GM18507 (cell line): Measurements from ENCODE around the gene CDKAL1.
"Not testable (repeated sequence)": the region's sequence is repeated elsewhere in the genome, so short reads cannot be mapped to it uniquely, and the experiment has no call there.

Experiments used
- DNase-seq: peaks from one replicate; pipeline ENCODE4 v3.0.0; 2011; ENCODE audit warnings: low read depth; ENCODE audit not compliant: insufficient read length; ENCODE audit errors: extremely low spot score
- FAIRE-seq: peaks from 2 replicates; lab custom pipeline; 2011; peaks lifted over from hg19 to GRCh38; lab: Jason Lieb, UNC

The CDKAL1 gene

DNA sequence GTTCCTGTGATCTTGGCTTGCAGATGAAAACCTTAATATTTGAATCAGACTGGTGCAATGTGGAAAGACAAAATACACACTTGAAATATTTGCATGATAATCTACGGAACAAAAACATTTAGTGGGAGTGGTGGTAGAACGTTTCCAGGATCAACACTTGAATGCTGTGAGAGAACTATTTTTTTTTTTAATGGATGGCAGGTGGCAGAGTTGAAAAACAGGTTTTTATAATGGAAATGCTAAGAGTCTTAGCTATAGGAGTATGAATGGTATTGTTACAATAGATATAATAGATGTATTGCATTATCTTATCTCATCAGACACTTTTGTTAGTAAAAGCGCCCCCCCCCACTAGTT is 49.2 kb downstream of the CDKAL1 start:
- no peak for DNase-seq
- FAIRE-seq = no peak

DNA sequence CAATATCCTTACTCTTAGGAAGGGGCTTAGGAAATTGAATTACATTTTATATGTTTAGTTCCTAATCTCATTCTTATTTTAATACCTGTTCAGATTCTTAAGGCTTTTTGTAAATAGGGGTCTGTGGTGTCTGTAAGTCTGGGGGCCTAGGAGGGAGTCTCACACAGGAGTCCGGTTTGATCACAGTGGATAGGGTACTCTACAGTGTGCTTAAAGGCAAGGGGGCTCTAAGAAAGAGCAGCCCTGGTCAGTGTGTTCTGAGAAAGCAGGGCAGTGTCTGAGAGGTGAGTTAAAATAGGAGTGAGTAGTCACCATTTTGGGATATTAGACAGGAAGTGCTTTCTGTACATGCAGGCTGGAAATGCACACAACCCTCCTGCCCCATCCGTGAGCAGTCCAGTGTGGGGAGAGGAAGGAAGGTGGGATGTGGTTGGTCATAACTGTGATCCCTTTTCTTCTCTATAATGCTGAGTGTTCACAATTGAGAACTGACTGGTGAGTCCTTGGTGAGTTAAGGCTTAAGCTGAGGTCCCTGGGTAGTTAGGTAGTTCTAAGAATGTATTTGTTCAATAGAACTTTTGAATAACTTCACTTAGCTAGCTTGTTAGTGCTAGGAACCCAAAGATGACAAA is 50.0 kb downstream of the CDKAL1 start:
- FAIRE-seq (no peak), DNase-seq (no peak)

DNA sequence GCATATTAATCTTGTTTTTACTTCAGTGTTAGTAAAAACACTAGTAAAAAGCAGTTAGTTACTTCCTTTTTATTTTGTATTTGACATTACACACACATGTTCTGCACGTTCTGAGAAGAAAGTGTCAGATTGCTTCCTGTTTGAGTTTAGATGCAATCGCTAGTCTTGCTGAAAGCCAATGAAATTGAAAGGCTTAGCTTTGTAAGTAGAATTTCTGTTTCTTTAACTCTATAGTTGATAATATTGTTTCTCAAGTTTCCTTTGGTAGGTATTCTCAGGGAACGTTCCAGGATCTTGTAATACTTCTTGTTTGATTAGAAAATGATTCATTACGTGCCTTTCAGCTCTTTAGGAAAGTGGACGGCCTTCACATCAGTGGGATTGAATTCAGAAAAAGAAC is 55.0 kb downstream of the CDKAL1 start:
- DNase-seq = no peak
- no peak for FAIRE-seq

DNA sequence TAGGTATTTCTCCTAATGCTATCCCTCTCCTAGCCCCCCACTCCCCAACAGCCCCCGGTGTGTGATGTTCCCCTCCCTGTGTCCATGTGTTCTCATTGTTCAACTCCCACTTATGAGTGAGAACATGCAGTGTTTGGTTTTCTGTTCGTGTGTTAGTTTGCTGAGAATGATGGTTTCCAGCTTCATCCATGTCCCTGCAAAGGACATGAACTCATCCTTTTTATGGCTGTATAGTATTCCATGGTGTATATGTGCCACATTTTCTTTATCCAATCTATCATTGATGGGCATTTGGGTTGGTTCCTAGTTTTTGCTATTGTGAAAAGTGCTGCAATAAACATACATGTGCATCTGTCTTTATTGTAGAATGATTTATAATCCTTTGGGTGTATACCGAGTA is 56.2 kb downstream of the CDKAL1 start:
- DNase-seq, FAIRE-seq: not testable (repeated sequence)

DNA sequence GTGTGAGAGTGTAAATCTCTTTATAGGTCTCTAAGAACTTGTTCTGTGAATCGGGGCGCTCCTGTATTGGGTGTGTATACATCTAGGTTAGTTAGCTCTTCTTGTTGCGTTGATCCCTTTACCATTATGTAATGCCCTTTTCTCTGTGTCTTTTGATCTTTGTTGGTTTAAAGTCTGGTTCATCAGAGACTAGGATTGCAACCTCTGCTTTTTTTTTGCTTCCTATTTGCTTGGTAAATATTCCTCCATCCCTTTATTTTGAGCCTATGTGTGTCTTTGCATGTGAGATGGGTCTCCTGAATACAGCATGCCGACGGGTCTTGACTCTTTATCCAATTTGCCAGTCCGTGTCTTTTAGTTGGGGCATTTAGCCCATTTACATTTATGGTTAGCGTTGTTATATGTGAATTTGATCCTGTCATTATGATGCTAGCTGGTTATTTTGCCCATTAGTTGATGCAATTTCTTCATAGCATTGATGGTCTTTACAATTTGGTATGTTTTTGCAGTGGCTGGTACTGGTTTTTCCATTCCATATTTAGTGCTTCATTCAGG is 60.1 kb downstream of the CDKAL1 start:
- FAIRE-seq, DNase-seq: not testable (repeated sequence)

DNA sequence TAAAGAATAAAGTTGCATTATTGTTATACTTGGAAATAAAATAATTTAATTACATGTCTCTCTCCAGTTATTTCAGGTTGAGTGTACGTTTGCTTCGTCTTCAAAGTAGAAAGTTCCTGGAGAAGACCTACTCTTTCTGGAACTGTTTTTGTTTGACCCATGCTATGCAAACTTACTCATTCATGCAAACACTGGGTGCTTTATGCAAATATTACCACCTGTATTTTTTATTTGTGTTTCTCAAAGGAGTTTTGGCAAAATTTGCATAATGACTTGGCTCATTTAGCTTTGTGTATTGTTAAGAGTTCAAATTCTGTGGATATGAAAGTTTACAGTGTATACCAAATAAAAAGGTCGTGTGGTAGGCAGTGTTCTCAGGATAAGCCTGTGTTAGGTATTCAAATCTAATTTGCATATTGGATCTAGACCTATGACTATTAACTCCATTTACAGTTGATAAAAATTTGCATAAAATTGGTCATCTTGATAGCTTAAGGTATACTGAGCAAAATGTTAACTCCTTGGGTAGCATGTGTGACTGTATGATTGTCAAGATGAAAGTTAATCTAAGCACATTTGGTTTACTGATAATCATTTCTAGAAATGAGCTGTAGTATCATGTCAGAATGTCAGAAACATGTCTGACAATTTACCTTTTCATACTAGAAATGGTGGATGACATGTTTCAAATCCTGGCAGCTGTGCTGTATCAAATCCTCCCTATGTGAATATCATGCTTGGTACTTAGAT is 65.2 kb downstream of the CDKAL1 start:
- FAIRE-seq = no peak

DNA sequence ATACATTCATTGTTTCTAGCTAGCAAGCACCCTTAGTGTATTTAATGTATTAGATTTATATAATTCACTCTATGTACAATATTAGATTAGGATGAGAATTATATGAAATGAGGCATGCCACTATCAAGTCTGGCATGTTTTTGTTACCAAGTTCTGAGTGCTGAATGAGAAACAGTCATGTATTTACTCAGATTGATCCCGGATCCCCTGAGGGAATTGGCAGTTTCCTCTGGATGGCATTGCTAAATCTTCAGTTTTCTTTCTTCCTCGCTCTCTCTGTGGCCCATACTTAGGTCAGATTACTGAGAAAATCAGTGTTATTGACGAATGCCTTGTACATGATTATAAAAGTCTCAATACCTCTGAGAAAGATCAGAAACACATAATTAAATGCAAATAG is 66.6 kb downstream of the CDKAL1 start:
- no peak for DNase-seq
- no peak for FAIRE-seq

More for the DNA sequence above, 65.2 kb downstream of the CDKAL1 start:
- no peak for DNase-seq

DNA sequence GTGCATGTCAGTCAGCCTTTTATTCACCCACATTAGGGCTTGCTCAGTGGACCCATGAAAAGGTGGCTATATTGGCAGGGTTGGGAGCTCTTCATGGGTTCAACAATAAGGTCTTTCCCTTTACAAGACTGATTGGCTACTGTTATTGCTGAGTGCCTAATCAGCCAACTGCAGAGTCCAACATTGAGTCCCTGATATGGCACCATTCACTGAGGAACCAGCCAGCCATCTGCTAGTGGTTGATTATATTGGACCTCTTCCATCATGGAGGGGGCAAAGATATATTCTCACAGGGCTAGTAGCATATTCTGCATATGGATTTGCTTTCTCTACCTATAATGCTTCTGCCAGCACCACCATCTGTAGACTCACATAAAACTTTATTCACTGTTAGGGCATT is 69.9 kb downstream of the CDKAL1 start:
- FAIRE-seq = no peak
- DNase-seq = no peak

DNA sequence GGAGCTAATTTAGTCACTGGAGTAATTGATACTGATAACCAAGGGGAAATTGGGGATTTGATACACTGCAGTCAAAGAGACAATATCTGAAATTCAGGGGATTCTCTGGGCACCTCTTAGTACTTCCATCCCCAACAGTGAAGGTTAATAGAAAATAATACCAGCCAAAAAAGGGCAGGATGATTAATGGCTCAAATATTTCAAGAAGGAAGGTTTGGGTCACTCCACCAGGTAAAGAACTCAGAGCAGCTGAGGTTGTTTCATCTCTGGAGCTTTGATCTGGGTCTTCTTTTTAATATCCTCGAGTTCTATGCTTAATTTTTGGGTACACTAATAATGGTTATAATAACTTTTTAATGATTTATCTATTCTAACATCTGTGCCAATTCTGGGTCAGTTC is 70.8 kb downstream of the CDKAL1 start:
- no peak for FAIRE-seq

DNA sequence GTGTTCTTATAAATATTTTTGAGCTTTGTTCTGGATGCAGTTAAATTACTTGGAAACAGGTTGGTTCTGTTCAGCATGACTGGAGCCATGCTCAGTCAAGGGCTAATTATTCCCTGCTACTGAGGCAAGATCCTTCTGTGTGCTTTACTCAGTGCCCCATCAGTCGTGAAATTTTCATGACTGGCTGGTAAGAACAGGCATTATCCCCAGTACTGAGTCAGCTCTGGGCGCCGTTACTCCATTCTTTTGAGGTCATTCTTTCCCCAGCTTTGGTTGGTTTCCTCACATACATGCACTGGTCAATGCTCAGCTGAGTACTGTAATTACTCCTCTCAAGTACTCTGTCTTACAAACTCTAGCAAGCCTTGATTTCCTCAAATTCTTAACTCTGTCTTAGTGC is 71.3 kb downstream of the CDKAL1 start:
- FAIRE-seq (no peak), DNase-seq (no peak)

More for the DNA sequence above, 70.8 kb downstream of the CDKAL1 start:
- no peak for DNase-seq

DNA sequence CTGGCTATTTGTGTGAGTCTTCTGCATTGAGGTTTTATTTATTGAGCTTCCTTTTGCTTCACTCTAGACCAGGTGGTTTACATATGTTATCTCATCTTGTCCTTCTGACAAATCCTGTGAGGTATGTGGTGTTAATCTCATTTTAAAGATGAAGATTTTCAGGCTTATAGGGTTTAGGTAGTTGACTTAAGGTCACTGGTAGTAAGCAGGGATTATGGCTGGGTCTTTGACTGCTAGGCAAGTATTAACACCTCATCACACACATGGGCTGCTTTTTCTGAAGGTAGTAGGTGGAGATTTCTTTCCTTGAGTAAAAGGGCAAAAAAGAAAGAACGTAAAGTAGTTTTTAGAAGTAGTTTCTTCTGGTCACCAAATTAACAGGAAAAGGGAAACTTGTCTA is 72.6 kb downstream of the CDKAL1 start:
- FAIRE-seq (no peak), DNase-seq (no peak)

DNA sequence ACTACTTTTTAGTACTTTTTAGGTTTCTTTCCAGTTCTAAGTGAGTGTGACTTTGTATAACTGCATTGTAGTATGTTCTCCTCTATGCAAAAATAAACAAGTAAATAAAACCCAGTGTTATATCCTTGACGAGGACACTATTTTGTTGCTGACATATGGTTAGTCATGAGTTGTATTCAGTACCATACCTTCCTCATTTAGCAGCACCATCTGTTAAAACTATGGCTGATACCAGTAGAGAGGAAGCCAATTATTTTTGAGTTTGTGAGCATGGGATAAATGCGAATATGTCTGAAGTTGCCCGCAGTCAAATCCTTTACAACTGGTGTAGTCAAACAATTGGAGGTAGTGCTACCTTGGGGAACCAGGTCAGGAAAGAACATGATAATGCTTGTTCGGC is 74.1 kb downstream of the CDKAL1 start:
- DNase-seq = no peak
- no peak for FAIRE-seq

DNA sequence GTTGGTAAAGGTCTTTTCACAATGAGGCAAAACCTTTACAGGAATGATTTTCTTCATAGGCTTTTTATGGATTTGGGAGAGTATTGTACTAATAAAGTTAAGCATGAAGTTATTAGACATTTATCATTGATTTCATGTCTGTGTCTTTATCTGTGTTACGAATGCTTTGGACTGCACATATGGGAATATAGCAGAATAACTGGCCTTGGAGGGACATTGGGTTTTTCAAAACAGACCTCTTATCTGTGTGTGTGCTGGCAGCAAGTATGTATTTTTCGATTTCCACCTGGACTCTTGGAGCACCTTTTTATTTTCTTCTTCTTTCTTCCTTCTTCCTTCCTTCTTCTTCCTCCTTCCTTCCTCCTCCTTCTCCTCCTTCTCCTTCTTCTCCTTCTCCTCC is 74.6 kb downstream of the CDKAL1 start:
- DNase-seq = no peak
- no peak for FAIRE-seq

DNA sequence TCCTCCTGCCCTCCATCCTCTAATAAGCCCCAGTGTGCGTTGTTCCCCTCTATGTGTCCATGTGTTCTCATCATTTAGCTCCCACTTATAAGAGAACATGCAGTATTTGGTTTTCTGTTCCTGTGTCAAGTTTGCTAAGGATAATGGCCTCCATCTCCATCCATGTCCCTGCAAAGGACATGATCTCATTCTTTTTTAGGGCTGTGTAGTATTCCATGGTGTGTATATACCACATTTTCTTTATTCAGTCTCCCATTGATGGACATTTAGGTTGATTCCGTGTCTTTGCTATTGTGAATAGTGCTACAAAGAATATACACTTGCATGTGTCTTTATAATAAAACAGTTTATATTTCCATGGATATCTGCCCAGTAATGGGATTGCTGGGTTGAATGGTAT is 75.7 kb downstream of the CDKAL1 start:
- not testable (repeated sequence) for DNase-seq, FAIRE-seq

DNA sequence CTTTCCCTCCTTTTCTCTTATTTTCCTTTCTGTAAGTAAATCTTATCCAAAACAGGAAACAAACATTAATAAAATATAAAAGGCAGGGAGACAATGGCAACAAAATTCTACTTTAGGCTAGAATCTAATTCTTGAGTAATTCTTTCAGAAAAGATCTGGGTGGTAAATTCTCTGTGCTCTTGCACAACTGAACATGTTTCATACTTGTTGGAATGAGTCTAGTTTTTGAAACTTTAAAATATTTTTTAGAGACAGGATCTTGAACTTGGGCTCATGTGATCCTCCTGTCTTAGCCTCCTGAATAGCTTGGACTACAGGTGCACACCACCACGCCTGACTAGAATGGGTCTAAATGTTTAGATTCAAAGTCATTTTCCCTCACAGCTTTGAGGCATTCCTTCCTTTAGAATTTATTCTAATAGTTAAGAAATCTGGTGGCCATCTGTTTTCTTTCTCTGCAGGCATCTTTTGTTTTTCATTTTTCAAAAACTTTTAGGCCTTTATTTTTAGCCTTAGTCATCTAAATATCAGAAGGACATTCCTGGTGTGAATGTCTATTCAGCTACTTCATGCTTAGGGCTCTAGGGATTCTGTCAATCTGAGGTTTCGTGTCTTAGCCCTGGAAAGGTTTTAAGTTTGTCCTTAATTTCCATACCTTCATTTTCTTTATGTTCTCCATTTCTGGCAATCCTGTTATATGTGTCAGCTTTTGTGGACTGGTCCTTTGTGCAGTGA is 76.5 kb downstream of the CDKAL1 start:
- FAIRE-seq (no peak), DNase-seq (no peak)

DNA sequence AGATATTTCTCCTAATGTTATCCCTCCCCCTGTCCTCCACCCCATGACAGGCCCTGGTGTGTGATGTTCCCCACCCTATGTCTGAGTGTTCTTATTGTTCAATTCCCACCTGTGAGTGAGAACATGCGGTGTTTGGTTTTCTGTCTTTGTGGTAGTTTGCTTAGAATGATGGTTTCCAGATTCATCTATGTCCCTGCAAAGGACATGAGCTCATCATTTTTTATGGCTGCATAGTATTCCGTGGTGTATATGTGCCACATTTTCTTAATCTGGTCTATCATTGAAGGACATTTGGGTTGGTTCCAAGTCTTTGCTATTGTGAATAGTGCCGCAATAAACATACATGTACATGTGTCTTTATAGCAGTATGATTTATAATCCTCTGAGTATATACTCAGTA is 83.3 kb downstream of the CDKAL1 start:
- FAIRE-seq, DNase-seq: not testable (repeated sequence)

DNA sequence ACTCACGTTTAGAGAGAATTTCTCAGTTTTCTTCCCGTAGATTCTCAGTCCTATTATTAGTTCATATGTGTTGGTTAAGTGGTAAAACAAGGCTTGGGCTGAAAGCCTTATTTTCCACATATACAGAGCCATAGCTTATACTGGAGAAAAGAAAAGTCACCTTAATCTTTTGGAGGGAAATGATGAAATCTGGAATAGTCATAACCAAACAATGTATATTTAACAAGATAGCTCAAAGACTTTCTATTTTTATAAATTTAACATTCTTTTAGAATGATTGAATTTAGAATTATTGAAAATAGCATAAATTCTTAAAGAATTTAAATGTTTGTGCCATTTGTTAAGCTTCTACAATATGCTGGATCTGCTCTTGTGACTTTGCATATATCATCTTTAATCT is 85.8 kb downstream of the CDKAL1 start:
- DNase-seq = no peak
- no peak for FAIRE-seq

DNA sequence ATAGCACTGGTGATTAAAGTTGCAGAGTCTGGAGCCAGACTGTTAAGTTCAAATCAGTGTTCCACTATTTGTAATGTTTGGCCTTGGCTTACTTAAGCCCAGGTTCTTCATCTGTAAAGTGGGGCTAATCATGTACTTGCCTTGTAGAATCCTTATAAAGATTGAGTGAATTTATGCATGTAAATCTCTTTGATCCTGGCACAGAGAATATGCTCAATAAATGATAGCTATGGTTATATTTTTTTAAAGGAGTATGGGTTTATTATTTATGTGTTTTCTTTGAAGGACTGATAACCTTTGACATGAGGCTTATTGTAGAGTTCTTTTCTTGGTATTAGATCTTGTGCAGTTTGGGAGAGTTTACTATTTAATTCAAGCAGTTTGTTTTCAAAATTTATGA is 89.5 kb downstream of the CDKAL1 start:
- no peak for DNase-seq
- FAIRE-seq = no peak

DNA sequence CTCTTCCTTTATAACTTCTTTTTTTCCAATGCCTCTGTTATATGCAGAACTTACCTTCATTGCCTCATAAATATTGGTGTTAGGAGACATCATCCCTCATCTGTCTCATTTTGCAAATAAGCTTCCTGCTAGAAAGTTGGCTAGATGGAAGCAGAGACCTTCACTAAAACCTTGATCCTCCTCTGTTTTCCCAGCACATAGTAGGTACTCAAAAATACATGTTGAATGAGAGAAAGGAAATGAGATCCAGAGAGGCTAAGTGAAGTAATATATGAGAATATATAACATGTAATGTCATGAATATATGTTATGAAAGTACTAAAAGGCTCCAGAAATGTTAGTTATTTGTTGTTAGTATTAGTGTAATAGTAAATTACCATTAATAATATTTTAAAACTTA is 91.9 kb downstream of the CDKAL1 start:
- FAIRE-seq = no peak

DNA sequence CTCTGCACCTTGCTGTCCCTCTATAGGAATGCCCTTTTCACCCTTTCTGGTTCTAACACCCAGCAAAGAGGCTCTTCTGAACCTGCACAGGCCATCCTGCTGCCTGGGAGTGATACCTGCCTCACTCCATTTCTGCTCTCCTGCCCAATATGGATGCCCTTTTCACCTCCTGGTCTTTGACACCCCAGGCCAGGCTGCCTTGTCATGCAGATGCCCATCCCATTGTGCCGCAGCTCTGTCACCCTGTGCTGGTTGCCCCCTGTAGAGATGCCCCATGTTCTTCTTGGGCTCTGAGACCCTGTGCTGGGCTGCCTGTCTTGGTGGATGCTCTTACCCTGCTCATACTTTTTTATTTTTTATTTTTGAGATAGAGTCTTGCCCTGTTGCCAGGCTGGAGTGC is 95.3 kb downstream of the CDKAL1 start:
- no peak for FAIRE-seq
- no peak for DNase-seq

More for the DNA sequence above, 91.9 kb downstream of the CDKAL1 start:
- DNase-seq = no peak
